Karpas-422 (cell line): ENCODE results near the gene CHMP2A. TPM values are rescaled to one million over a fixed set of nuclear protein-coding genes. Genes with fewer than 3 reads are reported as not detected.

Experiments
- DNase-seq: peaks from one replicate; pipeline ENCODE4 v3.0.0-alpha.2; 2015
- H2AFZ ChIP-seq: fragments of 200-600 bp; sonication (generic); 2 replicates; pipeline ENCODE4 v1.6.1; 2014; ENCODE audit warnings: antibody characterized with exemption, low read length, mixed read lengths
- H3K27ac ChIP-seq: fragments of 200-600 bp; sonication (generic); 2 replicates; pipeline ENCODE4 v1.5.1; 2014; ENCODE audit warnings: mild to moderate bottlenecking, low read length, moderate library complexity
- H3K27me3 ChIP-seq: fragments of 200-600 bp; sonication (generic); 2 replicates; pipeline ENCODE4 v1.6.1; 2014; ENCODE audit warnings: low read length, mixed read lengths
- H3K36me3 ChIP-seq: fragments of 200-600 bp; sonication (generic); 2 replicates; pipeline ENCODE4 v1.6.1; 2014; ENCODE audit warnings: low read length, mixed read lengths; ENCODE audit not compliant: insufficient read depth
- H3K4me1 ChIP-seq: fragments of 200-600 bp; sonication (generic); 2 replicates; pipeline ENCODE4 v1.6.1; 2014; ENCODE audit warnings: mild to moderate bottlenecking, low read length, mixed read lengths
- H3K4me2 ChIP-seq: fragments of 200-600 bp; sonication (generic); 2 replicates; pipeline ENCODE4 v1.6.1; 2014; ENCODE audit warnings: low read length, low read depth, mild to moderate bottlenecking; ENCODE audit not compliant: poor library complexity, severe bottlenecking
- H3K4me3 ChIP-seq: fragments of 200-600 bp; sonication (generic); 2 replicates; pipeline ENCODE4 v1.5.1; 2014; ENCODE audit warnings: mild to moderate bottlenecking, antibody characterized with exemption, low read length, mixed read lengths
- H3K79me2 ChIP-seq: fragments of 200-600 bp; sonication (generic); 2 replicates; pipeline ENCODE4 v1.6.1; 2014; ENCODE audit warnings: mild to moderate bottlenecking, low read length, mixed read lengths
- H3K9ac ChIP-seq: fragments of 200-600 bp; sonication (generic); 2 replicates; pipeline ENCODE4 v1.6.0; 2014; ENCODE audit warnings: low read length
- H3K9me2 ChIP-seq: fragments of 200-600 bp; sonication (generic), shearing (Covaris generic); replicated peaks from 2 replicates; pipeline ENCODE4 v1.6.0; 2014; ENCODE audit warnings: mild to moderate bottlenecking, low read length, moderate library complexity; ENCODE audit not compliant: insufficient read depth
- H3K9me3 ChIP-seq: fragments of 300-700, 200-600 bp; sonication (generic); 2 replicates; pipeline ENCODE4 v1.6.1; 2014; ENCODE audit warnings: low read length, mixed read lengths
- H4K20me1 ChIP-seq: fragments of 200-600 bp; sonication (generic); 2 replicates; pipeline ENCODE4 v1.6.1; 2014; ENCODE audit warnings: mild to moderate bottlenecking, antibody characterized with exemption, low read length, low read depth; ENCODE audit not compliant: insufficient read depth
- total RNA-seq: library from RNA; depleted of rRNA; stranded (reverse); fragments of >200 nt; shearing (Covaris generic); gene quantifications from 2 replicates; pipeline ENCODE4 v1.2.3, GENCODE V29; 2014; ENCODE audit warnings: low replicate concordance

Gene CHMP2A
- total RNA-seq, 1 experiment from 2014 or later = 54.2 TPM

DNA sequence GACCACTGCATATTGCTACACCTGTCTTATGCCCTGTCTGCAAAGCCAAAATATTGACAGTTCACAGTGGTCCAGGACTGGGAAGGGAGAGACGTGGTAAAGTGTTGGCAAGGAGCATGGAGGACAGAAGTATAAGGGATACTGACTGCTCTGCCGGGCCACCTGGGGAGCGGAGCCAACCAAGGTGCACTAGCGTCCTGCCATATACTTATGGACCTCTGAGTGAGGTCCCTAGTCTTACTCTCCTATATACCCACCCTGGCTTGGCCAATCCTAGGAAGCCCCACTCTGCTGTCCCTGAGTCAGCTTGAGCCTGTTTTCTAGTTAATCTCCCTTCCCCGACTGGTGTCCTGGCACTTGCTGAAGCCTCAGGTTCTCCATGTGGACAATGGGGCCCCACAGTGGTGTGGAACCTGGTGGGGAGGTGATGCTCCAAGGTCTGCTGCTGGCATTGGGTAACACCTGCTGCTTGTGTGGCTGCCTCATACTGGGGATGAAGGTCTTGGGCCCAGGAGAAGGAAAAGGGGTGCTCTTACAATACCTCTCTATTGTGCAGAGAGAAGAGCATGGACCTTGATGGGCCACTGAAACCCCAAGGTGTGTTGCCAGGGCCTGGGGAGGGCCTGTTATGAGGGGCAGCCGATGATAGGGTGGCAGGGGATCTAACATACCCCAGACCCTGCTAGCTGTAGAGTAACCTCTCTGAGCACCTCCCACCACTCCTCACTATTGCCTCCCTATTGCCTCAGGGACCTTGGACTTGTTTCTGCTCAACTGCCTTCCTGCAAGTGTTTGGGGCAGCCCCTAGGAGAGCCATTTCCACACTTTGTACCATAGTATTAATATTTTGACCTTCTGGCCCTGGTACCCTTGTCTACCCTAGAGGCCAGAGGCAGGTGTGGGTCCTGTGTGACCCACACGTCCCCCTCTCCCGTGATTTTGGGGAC is 17.8 kb downstream of the CHMP2A start:
- Histone ChIP-seq H3K9ac (no peak overlapping the region), H3K4me3 (no peak overlapping the region), H3K27ac (no peak overlapping the region), H3K4me1 (peaks cover 1% of the 10 kb centered on the region), H2AFZ (no peak overlapping the region), H3K36me3 (no peaks in the 10 kb centered on the region), H4K20me1 (no peaks in the 10 kb centered on the region), H3K79me2 (no peaks in the 10 kb centered on the region), H3K9me2 (no peaks in the 10 kb centered on the region), H3K27me3 (no peaks in the 10 kb centered on the region), H3K9me3 (no peaks in the 10 kb centered on the region), H3K4me2 (no peak overlapping the region)
- DNase-seq = no peak

DNA sequence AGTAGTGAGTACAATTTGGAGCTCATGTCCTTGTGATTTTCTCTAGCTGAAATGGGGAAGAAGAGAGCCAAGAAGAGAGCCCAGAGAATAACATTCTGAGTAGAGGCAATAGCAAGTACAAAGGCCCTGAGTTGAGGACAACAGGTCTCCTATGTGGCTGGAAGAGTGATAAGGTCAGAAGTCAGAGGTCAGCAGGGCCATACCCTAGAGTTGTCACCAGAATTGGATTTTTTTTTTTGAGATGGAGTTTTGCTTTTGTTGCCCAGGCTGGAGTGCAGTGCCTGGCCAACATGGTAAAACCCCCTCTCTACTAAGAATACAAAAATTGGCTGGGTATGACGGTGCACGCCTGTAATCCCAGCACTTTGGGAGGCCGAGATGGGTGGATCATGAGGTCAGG is 19.0 kb downstream of the CHMP2A start:
- Histone ChIP-seq H3K4me2 (no peak overlapping the region), H3K9ac (no peak overlapping the region), H3K79me2 (no peaks in the 10 kb centered on the region), H4K20me1 (no peaks in the 10 kb centered on the region), H3K4me3 (no peak overlapping the region), H3K27ac (no peak overlapping the region), H3K9me2 (no peaks in the 10 kb centered on the region), H3K27me3 (no peaks in the 10 kb centered on the region), H3K9me3 (no peaks in the 10 kb centered on the region), H2AFZ (no peak overlapping the region), H3K4me1 (peaks cover 14% of the 10 kb centered on the region), H3K36me3 (no peaks in the 10 kb centered on the region)
- DNase-seq = no peak

DNA sequence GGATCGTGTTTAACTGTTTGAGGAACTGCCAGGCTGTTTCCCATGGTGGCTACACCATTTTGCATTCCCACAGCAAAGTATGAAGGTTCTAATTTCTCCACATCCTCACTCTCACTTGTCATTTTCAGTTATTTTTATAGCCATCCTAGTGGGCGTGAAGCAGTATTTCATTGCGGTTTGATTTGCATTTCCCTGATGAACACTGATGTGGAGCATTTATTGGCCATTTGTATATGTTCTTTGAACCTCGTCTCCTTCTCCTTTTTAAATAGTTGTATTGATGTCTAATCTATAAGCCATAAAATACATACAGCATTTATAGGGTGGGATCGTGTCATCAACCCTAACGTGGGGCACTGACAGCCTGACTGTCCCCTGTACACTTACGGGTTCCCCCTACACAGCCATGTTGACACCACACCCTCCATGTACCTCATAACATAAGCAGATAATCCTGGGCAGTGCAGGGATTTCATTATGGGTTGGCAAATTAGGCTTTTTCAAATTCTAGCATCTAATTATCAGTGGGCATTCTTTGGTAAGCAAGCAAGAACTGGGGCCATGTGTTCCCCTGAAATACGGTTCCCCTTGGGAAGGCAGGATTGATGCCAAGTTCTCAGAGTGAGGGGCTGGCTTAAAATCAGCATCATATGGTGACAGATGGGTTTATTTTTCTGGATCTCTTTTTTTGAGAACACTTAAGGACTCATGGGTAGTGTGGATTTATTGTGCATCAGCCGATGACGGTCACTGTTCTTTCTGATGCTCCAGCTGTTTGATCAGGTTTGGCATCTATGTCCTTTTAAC is 23.7 kb downstream of the CHMP2A start:
- no peaks in the 10 kb centered on the region for H4K20me1 ChIP-seq
- no peak overlapping the region for H3K27ac ChIP-seq
- H3K79me2 ChIP-seq = no peaks in the 10 kb centered on the region
- H3K9me2 ChIP-seq = no peaks in the 10 kb centered on the region
- H3K36me3 ChIP-seq = no peaks in the 10 kb centered on the region
- DNase-seq = no peak
- H3K27me3 ChIP-seq = no peaks in the 10 kb centered on the region
- peak overlapping the region; percentile 15 for H3K4me2 ChIP-seq
- no peaks in the 10 kb centered on the region for H3K9me3 ChIP-seq
- H3K4me1 ChIP-seq = peaks cover 14% of the 10 kb centered on the region
- H3K9ac ChIP-seq = no peak overlapping the region
- no peak overlapping the region for H3K4me3 ChIP-seq
- H2AFZ ChIP-seq = no peak overlapping the region

DNA sequence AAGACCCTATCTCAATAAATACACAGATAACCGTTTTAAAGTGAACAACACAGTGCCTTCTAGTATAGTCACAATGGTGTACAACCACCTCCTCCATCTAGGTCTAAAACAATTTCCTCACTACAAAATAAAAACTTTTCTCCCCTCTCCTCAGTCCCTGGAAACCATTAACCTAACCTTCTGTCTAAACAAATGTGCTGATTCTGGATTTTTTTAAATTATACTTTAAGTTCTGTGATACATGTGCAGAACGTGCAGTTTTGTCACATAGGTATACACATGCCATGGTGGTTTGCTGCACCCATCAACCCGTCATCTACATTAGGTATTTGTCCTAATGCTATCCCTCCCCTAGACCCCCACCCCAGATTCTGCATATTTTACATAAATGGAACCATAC is 25.5 kb downstream of the CHMP2A start:
- no peaks in the 10 kb centered on the region for H3K36me3 ChIP-seq
- no peak overlapping the region for H3K27ac ChIP-seq
- H3K9me3 ChIP-seq = no peaks in the 10 kb centered on the region
- H2AFZ ChIP-seq = no peak overlapping the region
- H3K79me2 ChIP-seq = no peaks in the 10 kb centered on the region
- H3K27me3 ChIP-seq = no peaks in the 10 kb centered on the region
- DNase-seq = no peak
- no peaks in the 10 kb centered on the region for H4K20me1 ChIP-seq
- no peak overlapping the region for H3K4me2 ChIP-seq
- no peak overlapping the region for H3K4me3 ChIP-seq
- H3K9me2 ChIP-seq = no peaks in the 10 kb centered on the region
- peaks cover 14% of the 10 kb centered on the region for H3K4me1 ChIP-seq
- no peak overlapping the region for H3K9ac ChIP-seq

DNA sequence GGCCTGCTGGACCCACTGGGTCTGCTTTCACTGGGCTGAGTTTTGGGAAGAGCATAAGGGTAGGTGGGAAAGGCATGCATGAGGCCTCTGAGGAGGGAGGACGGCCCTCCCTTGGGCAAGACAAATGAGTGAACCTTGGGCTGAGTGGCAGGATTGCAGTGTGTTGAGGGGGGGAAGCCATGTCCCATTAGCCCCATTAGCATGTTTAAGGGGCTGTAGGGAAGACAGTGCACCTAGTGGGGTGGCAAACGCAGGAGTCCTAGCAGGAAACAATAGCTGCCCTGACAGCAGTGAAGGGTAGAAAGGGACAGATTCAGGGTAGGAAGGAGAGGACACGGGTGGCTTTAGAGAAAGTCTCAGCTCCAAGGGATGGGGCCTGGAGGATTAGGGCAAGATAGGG is 32.2 kb downstream of the CHMP2A start:
- Histone ChIP-seq H3K79me2 (no peaks in the 10 kb centered on the region), H3K4me1 (peaks cover 12% of the 10 kb centered on the region), H3K27me3 (no peaks in the 10 kb centered on the region), H3K9me2 (no peaks in the 10 kb centered on the region), H3K36me3 (no peaks in the 10 kb centered on the region), H3K4me3 (no peak overlapping the region), H4K20me1 (no peaks in the 10 kb centered on the region), H3K4me2 (no peak overlapping the region), H2AFZ (no peak overlapping the region), H3K9ac (no peak overlapping the region), H3K9me3 (no peaks in the 10 kb centered on the region), H3K27ac (no peak overlapping the region)
- DNase-seq = no peak

DNA sequence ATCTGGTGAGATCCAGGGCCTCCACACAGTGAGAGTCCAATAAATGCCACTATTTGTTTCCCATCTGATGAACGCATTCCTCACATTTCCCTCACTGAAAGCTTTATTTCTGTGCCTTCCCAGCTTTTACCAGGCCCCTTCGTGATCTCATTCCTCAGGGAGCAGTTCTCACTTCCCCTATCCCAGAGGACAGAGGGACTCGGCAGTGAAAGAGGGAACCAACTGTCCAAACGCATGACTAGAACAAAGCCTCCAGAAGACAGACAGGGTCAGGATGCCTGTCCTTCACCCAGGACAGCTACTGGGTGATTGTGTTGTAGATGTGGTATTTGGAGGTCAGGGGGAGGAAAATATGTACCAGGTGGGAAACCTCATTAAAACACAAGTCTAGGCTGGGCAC is 33.3 kb downstream of the CHMP2A start:
- DNase-seq = no peak
- Histone ChIP-seq H3K9ac (no peak overlapping the region), H3K4me1 (peaks cover 12% of the 10 kb centered on the region), H4K20me1 (no peaks in the 10 kb centered on the region), H3K27me3 (no peaks in the 10 kb centered on the region), H3K4me2 (no peak overlapping the region), H3K27ac (no peak overlapping the region), H3K79me2 (no peaks in the 10 kb centered on the region), H2AFZ (no peak overlapping the region), H3K9me3 (no peaks in the 10 kb centered on the region), H3K36me3 (no peaks in the 10 kb centered on the region), H3K4me3 (no peak overlapping the region), H3K9me2 (no peaks in the 10 kb centered on the region)

DNA sequence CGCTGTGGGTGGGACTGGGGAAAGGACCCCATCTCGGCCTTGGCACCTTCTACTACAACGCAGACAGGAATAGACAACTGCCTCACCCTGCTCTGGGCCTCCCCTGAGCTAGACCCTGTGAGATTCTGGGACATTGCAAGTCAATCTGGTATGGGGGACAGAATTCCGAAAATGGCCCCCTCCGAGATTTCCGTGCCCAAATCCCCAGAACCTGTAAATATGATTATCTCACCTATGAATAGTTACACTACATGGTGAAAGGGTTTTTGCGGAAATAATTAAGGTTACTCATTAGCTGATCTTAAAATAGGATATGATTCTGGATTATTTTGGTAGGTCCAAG is 34.7 kb downstream of the CHMP2A start:
- Histone ChIP-seq H2AFZ (no peak overlapping the region), H3K27ac (peak overlapping the region; percentile 79), H3K36me3 (no peaks in the 10 kb centered on the region), H3K27me3 (no peaks in the 10 kb centered on the region), H3K4me1 (peaks cover 21% of the 10 kb centered on the region), H3K9me3 (no peaks in the 10 kb centered on the region), H3K9me2 (no peaks in the 10 kb centered on the region), H3K4me3 (peak overlapping the region; percentile 81), H3K9ac (peak overlapping the region; percentile 86), H4K20me1 (no peaks in the 10 kb centered on the region), H3K4me2 (peak overlapping the region; percentile 93), H3K79me2 (peaks cover 10% of the 10 kb centered on the region)
- no peak for DNase-seq
